OCI-LY1 (cell line): ENCODE results near the gene ATP13A4.

ENCODE experiments used
- H2AFZ ChIP-seq: fragments of 200-600 bp; sonication (generic), shearing (Covaris generic); 2 replicates; pipeline ENCODE4 v1.6.0; 2014; ENCODE audit warnings: antibody characterized with exemption, mild to moderate bottlenecking, low read length
- H3F3A ChIP-seq: fragments of 200-600 bp; sonication (generic), shearing (Covaris generic); 2 replicates; pipeline ENCODE4 v1.6.0; 2014; ENCODE audit warnings: mild to moderate bottlenecking, antibody characterized with exemption, low read length, moderate library complexity; ENCODE audit not compliant: insufficient read depth
- H3K27ac ChIP-seq: fragments of 200-600 bp; sonication (generic); 2 replicates; pipeline ENCODE4 v1.5.1; 2014; ENCODE audit warnings: low read length, mixed run types, mild to moderate bottlenecking, low read depth; ENCODE audit not compliant: poor library complexity, severe bottlenecking
- H3K27me3 ChIP-seq: fragments of 200-600 bp; sonication (generic); 2 replicates; pipeline ENCODE4 v1.6.0; 2014; ENCODE audit warnings: antibody characterized with exemption, mild to moderate bottlenecking, low read length, moderate library complexity; ENCODE audit not compliant: insufficient read depth
- H3K36me3 ChIP-seq: fragments of 200-600 bp; sonication (generic); 2 replicates; pipeline ENCODE4 v1.6.1; 2014; ENCODE audit warnings: mild to moderate bottlenecking, antibody characterized with exemption, low read length, moderate library complexity, mixed read lengths; ENCODE audit not compliant: insufficient read depth
- H3K4me1 ChIP-seq: fragments of 200-600 bp; sonication (generic); 2 replicates; pipeline ENCODE4 v1.5.1; 2014; ENCODE audit warnings: mild to moderate bottlenecking, low read length, moderate library complexity; ENCODE audit not compliant: insufficient read depth, severe bottlenecking
- H3K4me2 ChIP-seq: fragments of 200-600 bp; sonication (generic), shearing (Covaris generic); 2 replicates; pipeline ENCODE4 v1.6.1; 2014; ENCODE audit warnings: low read length
- H3K4me3 ChIP-seq: fragments of 200-600 bp; sonication (generic); 2 replicates; pipeline ENCODE4 v1.5.1; 2014; ENCODE audit warnings: low read length, low read depth, mild to moderate bottlenecking, mixed read lengths; ENCODE audit not compliant: poor library complexity, severe bottlenecking
- H3K79me2 ChIP-seq: fragments of 200-600 bp; shearing (Covaris generic); 2 replicates; pipeline ENCODE4 v1.6.1; 2016; ENCODE audit warnings: mixed run types, low read length, mixed read lengths; ENCODE audit not compliant: insufficient read depth
- H3K9ac ChIP-seq: fragments of 200-600 bp; sonication (generic), shearing (Covaris generic); 2 replicates; pipeline ENCODE4 v1.6.1; 2014; ENCODE audit warnings: mild to moderate bottlenecking, low read length, mixed read lengths
- H3K9me2 ChIP-seq: fragments of 200-600 bp; sonication (generic), shearing (Covaris generic); 2 replicates; pipeline ENCODE4 v1.6.1; 2014; ENCODE audit warnings: low read depth, mild to moderate bottlenecking, low read length, mixed read lengths
- H3K9me3 ChIP-seq: fragments of 200-600 bp; shearing (Covaris generic); 2 replicates; pipeline ENCODE4 v1.6.1; 2014; ENCODE audit warnings: low read length, mixed read lengths
- H4K20me1 ChIP-seq: fragments of 200-600 bp; sonication (generic), shearing (Covaris generic); 2 replicates; pipeline ENCODE4 v1.6.0; 2016; ENCODE audit warnings: mild to moderate bottlenecking, low read length; ENCODE audit not compliant: insufficient read depth
- EZH2 ChIP-seq: fragments of 200-600 bp; sonication (generic), shearing (Covaris generic); IDR thresholded peaks from 2 replicates; pipeline ENCODE4 v1.8.0; 2017; ENCODE audit warnings: borderline replicate concordance, mixed run types, mild to moderate bottlenecking, antibody characterized with exemption, low read length, moderate library complexity, mixed read lengths
- TF ChIP-seq, protein P1 (sequence below): fragments of 200-600 bp; sonication (generic), shearing (Covaris generic); IDR thresholded peaks from 2 replicates; pipeline ENCODE4 v1.5.1; 2017; ENCODE audit warnings: mild to moderate bottlenecking, antibody characterized with exemption, low read length, moderate library complexity, mixed read lengths

The ATP13A4 gene

GRCh38 chr3:193357291-193357690 lies 197.4 kb downstream of the ATP13A4 start:
- H3K79me2 ChIP-seq: no peaks in the 10 kb centered on the region
- H3K4me2 ChIP-seq: no peak overlapping the region
- TF ChIP-seq EZH2: no peak
- TF ChIP-seq, protein P1, sequence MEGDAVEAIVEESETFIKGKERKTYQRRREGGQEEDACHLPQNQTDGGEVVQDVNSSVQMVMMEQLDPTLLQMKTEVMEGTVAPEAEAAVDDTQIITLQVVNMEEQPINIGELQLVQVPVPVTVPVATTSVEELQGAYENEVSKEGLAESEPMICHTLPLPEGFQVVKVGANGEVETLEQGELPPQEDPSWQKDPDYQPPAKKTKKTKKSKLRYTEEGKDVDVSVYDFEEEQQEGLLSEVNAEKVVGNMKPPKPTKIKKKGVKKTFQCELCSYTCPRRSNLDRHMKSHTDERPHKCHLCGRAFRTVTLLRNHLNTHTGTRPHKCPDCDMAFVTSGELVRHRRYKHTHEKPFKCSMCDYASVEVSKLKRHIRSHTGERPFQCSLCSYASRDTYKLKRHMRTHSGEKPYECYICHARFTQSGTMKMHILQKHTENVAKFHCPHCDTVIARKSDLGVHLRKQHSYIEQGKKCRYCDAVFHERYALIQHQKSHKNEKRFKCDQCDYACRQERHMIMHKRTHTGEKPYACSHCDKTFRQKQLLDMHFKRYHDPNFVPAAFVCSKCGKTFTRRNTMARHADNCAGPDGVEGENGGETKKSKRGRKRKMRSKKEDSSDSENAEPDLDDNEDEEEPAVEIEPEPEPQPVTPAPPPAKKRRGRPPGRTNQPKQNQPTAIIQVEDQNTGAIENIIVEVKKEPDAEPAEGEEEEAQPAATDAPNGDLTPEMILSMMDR: no peak
- no peaks in the 10 kb centered on the region for H3K9me3 ChIP-seq
- H2AFZ ChIP-seq: no peak overlapping the region
- no peak overlapping the region for H3K9ac ChIP-seq
- no peak overlapping the region for H3K4me3 ChIP-seq
- H3K36me3 ChIP-seq: no peaks in the 10 kb centered on the region
- H3K4me1 ChIP-seq: no peaks in the 10 kb centered on the region
- H4K20me1 ChIP-seq: no peaks in the 10 kb centered on the region
- no peak overlapping the region for H3K27ac ChIP-seq
- H3K9me2 ChIP-seq: no peaks in the 10 kb centered on the region
- no peaks in the 10 kb centered on the region for H3F3A ChIP-seq
- peaks cover 4% of the 10 kb centered on the region; the same call in 1 of the 2 replicates for H3K27me3 ChIP-seq

DNA sequence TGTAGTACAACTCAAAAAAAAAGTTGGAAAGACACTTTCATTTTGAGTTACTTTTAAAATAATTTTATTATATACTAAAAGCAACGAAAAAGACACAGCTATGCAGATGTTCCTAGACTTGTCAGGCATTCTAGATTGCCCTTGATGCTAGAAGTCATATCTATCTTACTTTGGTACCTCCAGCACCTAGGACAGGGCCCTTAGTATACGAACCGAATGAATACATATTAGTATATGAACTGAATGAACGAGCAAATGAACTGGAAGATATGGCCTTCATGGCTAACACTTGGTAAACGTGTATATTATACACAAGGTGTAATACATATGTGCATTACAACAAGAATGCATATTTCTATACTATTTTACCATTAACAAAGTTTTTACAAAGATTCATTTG lies 200.3 kb downstream of the ATP13A4 start:
- Histone ChIP-seq H3K4me3 (no peak overlapping the region), H3K4me2 (no peak overlapping the region), H3K27me3 (peaks cover 4% of the 10 kb centered on the region; the same call in 1 of the 2 replicates), H4K20me1 (no peaks in the 10 kb centered on the region), H3K9me3 (no peaks in the 10 kb centered on the region), H2AFZ (no peak overlapping the region), H3K9ac (no peak overlapping the region), H3K36me3 (no peaks in the 10 kb centered on the region), H3K9me2 (no peaks in the 10 kb centered on the region), H3F3A (no peaks in the 10 kb centered on the region), H3K79me2 (no peaks in the 10 kb centered on the region), H3K4me1 (no peaks in the 10 kb centered on the region), H3K27ac (no peak overlapping the region)
- TF ChIP-seq, protein P1: no peak
- TF ChIP-seq EZH2: no peak
